Mesodermal cell (in vitro differentiated cells): ENCODE results near the gene GPATCH11. TPM values are rescaled to one million over a fixed set of nuclear protein-coding genes. Genes with fewer than 3 reads are reported as not detected.

ENCODE experiments used
- H3K27ac ChIP-seq: 2 replicates; pipeline ENCODE4 v1.7.0; 2013; ENCODE audit warnings: mild to moderate bottlenecking, low read depth, low read length, moderate library complexity; ENCODE audit not compliant: severe bottlenecking
- H3K36me3 ChIP-seq: 2 replicates; pipeline ENCODE4 v1.7.1; 2013; ENCODE audit warnings: mild to moderate bottlenecking, low read length, moderate library complexity; ENCODE audit not compliant: control insufficient read depth, insufficient read depth
- H3K4me1 ChIP-seq: one replicate; pipeline ENCODE4 v1.7.1; 2013; ENCODE audit warnings: mild to moderate bottlenecking, low read length; ENCODE audit not compliant: insufficient read depth, control insufficient read depth, poor library complexity, severe bottlenecking
- H3K4me3 ChIP-seq: 2 replicates; pipeline ENCODE4 v1.7.0; 2013; ENCODE audit warnings: low read length, control low read depth, mild to moderate bottlenecking; ENCODE audit not compliant: insufficient read depth, poor library complexity, severe bottlenecking; ENCODE audit errors: extremely low read depth
- H3K9me3 ChIP-seq: 2 replicates; pipeline ENCODE4 v1.7.1; 2013; ENCODE audit warnings: mild to moderate bottlenecking, low read length, moderate library complexity; ENCODE audit not compliant: control insufficient read depth
- WGBS, 2 experiments: methylation state at CpG; one replicate each; pipeline ENCODE4 v1.1.5; 2013; ENCODE audit warnings: missing lambda C conversion rate in 2 of 2; ENCODE audit not compliant: insufficient coverage in 2 of 2; 5-methylcytosine and 5-hydroxymethylcytosine counted together
- polyA plus RNA-seq, 2 experiments: library from polyadenylated mRNA; stranded (reverse); fragments of 50-300 nt; gene quantifications; one replicate each; pipeline ENCODE4 v1.2.3, GENCODE V29; 2013

Gene GPATCH11
- polyA plus RNA-seq (2013, experiment 1 of 2): 9.0 TPM
- 9.5 TPM for polyA plus RNA-seq (2013, experiment 2 of 2)

GRCh38 chr2:37083873-37084794, at the start of gene GPATCH11, which contains the start of gene HEATR5B:
GPATCH11 (plus strand) TSS chr2:37084518; CDS start chr2:37088382, 3,864 bp downstream.
HEATR5B (minus strand) TSS chr2:37084372; CDS start chr2:37083414, 958 bp downstream.
- Histone ChIP-seq H3K27ac (peak within 1 kb of the TSS; percentile 31), H3K4me3 (peak within 1 kb of the TSS; percentile 88)
- WGBS, 2 experiments: 0% methylated on average over 51 to 57 of the region's 74 CpGs

GRCh38 chr2:37037771-37038170, 46.5 kb upstream of the GPATCH11 start:
- Histone ChIP-seq H3K9me3 (no peaks in the 10 kb centered on the region), H3K27ac (no peak overlapping the region), H3K36me3 (peaks cover 32% of the 10 kb centered on the region), H3K4me3 (no peak overlapping the region), H3K4me1 (no peaks in the 10 kb centered on the region)
- 100% methylated on average over 1 of the region's 2 CpGs; no CpG with 5 or more reads in 1 of the 2 experiments for WGBS, 2 experiments

More at GRCh38 chr2:37083873-37084794, at the start of gene GPATCH11, which contains the start of gene HEATR5B:
- H3K4me1 ChIP-seq: no peaks in the 10 kb centered on the region
- no peaks in the 10 kb centered on the region for H3K9me3 ChIP-seq
- H3K36me3 ChIP-seq: peaks cover 16% of the 10 kb centered on the region

- H3K4me3 ChIP-seq: no peak overlapping the region
- 100% methylated on average over 1 of the region's 3 CpGs; no CpG with 5 or more reads in 1 of the 2 experiments for WGBS, 2 experiments
- no peak overlapping the region for H3K27ac ChIP-seq
- no peaks in the 10 kb centered on the region for H3K9me3 ChIP-seq
- no peaks in the 10 kb centered on the region for H3K4me1 ChIP-seq
- H3K36me3 ChIP-seq: peaks cover 31% of the 10 kb centered on the region
These were observed 44.7 kb upstream of the GPATCH11 start for GRCh38 chr2:37039580-37039979.

GRCh38 chr2:37052600-37053332, 31.6 kb upstream of the GPATCH11 start:
- Histone ChIP-seq H3K27ac (no peak overlapping the region), H3K9me3 (no peaks in the 10 kb centered on the region), H3K36me3 (peaks cover 31% of the 10 kb centered on the region), H3K4me1 (no peaks in the 10 kb centered on the region), H3K4me3 (no peak overlapping the region)
- 90% methylated on average over 2 of the region's 5 CpGs; no CpG with 5 or more reads in 1 of the 2 experiments for WGBS, 2 experiments

- Histone ChIP-seq H3K9me3 (no peaks in the 10 kb centered on the region), H3K4me1 (no peaks in the 10 kb centered on the region), H3K36me3 (peaks cover 49% of the 10 kb centered on the region), H3K27ac (no peak overlapping the region), H3K4me3 (no peak overlapping the region)
- WGBS, 2 experiments: 100% methylated on average over 1 of the region's 3 CpGs; no CpG with 5 or more reads in 1 of the 2 experiments
These were observed 24.5 kb upstream of the GPATCH11 start for GRCh38 chr2:37059841-37060240.

- H3K9me3 ChIP-seq: no peaks in the 10 kb centered on the region
- peaks cover 53% of the 10 kb centered on the region for H3K36me3 ChIP-seq
- no peaks in the 10 kb centered on the region for H3K4me1 ChIP-seq
- H3K27ac ChIP-seq: no peak overlapping the region
- no peak overlapping the region for H3K4me3 ChIP-seq
- 90% methylated on average over 7 of the region's 7 CpGs; no CpG with 5 or more reads in 1 of the 2 experiments for WGBS, 2 experiments
These were observed 23.9 kb upstream of the GPATCH11 start for GRCh38 chr2:37060446-37060845.

- Histone ChIP-seq H3K36me3 (peaks cover 60% of the 10 kb centered on the region), H3K9me3 (no peaks in the 10 kb centered on the region), H3K27ac (no peak overlapping the region), H3K4me1 (no peaks in the 10 kb centered on the region), H3K4me3 (no peak overlapping the region)
These were observed 23.2 kb upstream of the GPATCH11 start for GRCh38 chr2:37061013-37061711.

- H3K4me3 ChIP-seq: no peak overlapping the region
- no peak overlapping the region for H3K27ac ChIP-seq
- no peaks in the 10 kb centered on the region for H3K9me3 ChIP-seq
- WGBS, 2 experiments: 82 to 93% methylated on average over 2 to 3 of the region's 5 CpGs
- H3K36me3 ChIP-seq: peaks cover 61% of the 10 kb centered on the region
- no peaks in the 10 kb centered on the region for H3K4me1 ChIP-seq
These were observed 22.5 kb upstream of the GPATCH11 start for GRCh38 chr2:37061776-37062175.

- Histone ChIP-seq H3K36me3 (peaks cover 62% of the 10 kb centered on the region), H3K4me3 (no peak overlapping the region)
- WGBS, 2 experiments: 95% methylated on average over 3 of the region's 6 CpGs; no CpG with 5 or more reads in 1 of the 2 experiments
These were observed 15.6 kb upstream of the GPATCH11 start for GRCh38 chr2:37068686-37069085.

GRCh38 chr2:37070931-37071330, 13.4 kb upstream of the GPATCH11 start:
- Histone ChIP-seq H3K4me3 (no peak overlapping the region), H3K36me3 (peaks cover 54% of the 10 kb centered on the region), H3K9me3 (no peaks in the 10 kb centered on the region), H3K4me1 (no peaks in the 10 kb centered on the region), H3K27ac (no peak overlapping the region)
- WGBS, 2 experiments: no CpG with 5 or more reads among the region's 2 CpGs

More at GRCh38 chr2:37068686-37069085, 15.6 kb upstream of the GPATCH11 start:
- H3K4me1 ChIP-seq: no peaks in the 10 kb centered on the region
- H3K9me3 ChIP-seq: no peaks in the 10 kb centered on the region
- H3K27ac ChIP-seq: no peak overlapping the region
